ENCODE measurements around the gene CLASRP. TPM values are rescaled to one million over a fixed set of nuclear protein-coding genes. Genes with fewer than 3 reads are reported as not detected.

CLASRP gene
- polyA plus RNA-seq, 1 donor (not counting 4 experiments of a cell fraction or from before 2014, with no cell fraction given): 21.4 TPM

GRCh38 chr19:45086480-45086879, 47.6 kb downstream of the CLASRP start:
- TF ChIP-seq EZH2 (IDR thresholded peaks at IDR 0.05; ENCODE audit: low read length): no peak
- no peak for TF ChIP-seq CTCF (optimal IDR thresholded peaks at IDR 0.05 in 1 of 3, IDR thresholded peaks at IDR 0.05 in 1 of 3, conservative IDR thresholded peaks at IDR 0.05 in 1 of 3; ENCODE audit: extremely low read depth in 1 of 3, insufficient read depth in 2 of 3, low read length in 3 of 3)
- no peak overlapping the region for H3K4me3 ChIP-seq (ENCODE audit: control insufficient read depth in 2 of 3, extremely low read depth in 1 of 3, insufficient read depth in 2 of 3, low read depth in 1 of 3, low read length in 3 of 3)
- H3K4me1 ChIP-seq (ENCODE audit: control insufficient read depth, extremely low read depth, insufficient read depth, low read length): peaks cover 7% of the 10 kb centered on the region
- FAIRE-seq: no peak
- H2AFZ ChIP-seq (ENCODE audit: control insufficient read depth, low read length): no peak overlapping the region
- H4K20me1 ChIP-seq (ENCODE audit: control insufficient read depth, extremely low read depth, insufficient read depth, low read length): no peaks in the 10 kb centered on the region
- H3K27me3 ChIP-seq (ENCODE audit: control insufficient read depth, extremely low read depth, insufficient read depth, low read length): no peaks in the 10 kb centered on the region
- no peaks in the 10 kb centered on the region for H3K9me1 ChIP-seq (ENCODE audit: control insufficient read depth, extremely low read depth, insufficient read depth, low read length)
- peaks cover 13 to 14% of the 10 kb centered on the region in 2 experiments for H3K36me3 ChIP-seq (ENCODE audit: control insufficient read depth in 2 of 2, extremely low read depth in 1 of 2, insufficient read depth in 2 of 2, low read length in 2 of 2)
- H3K4me2 ChIP-seq (ENCODE audit: control insufficient read depth, extremely low read depth, insufficient read depth, low read depth, low read length): no peak overlapping the region
- no peak overlapping the region for H3K9ac ChIP-seq (ENCODE audit: control insufficient read depth, extremely low read depth, insufficient read depth, low read length)
- no peak overlapping the region for H3K27ac ChIP-seq (ENCODE audit: control insufficient read depth, insufficient read depth, low read length)
- DNase-seq (ENCODE audit: low read depth, low spot score): no peak
- H3K79me2 ChIP-seq (ENCODE audit: control insufficient read depth, insufficient read depth, low read length): peaks cover 39% of the 10 kb centered on the region
- H3K9me3 ChIP-seq (ENCODE audit: control insufficient read depth, low read depth, low read length): no peaks in the 10 kb centered on the region
- dilution Hi-C loops (cut with MboI; ENCODE audit: extremely low pct_ligation_motif_present, low sequenced_read_pairs): no loop called here

DNA sequence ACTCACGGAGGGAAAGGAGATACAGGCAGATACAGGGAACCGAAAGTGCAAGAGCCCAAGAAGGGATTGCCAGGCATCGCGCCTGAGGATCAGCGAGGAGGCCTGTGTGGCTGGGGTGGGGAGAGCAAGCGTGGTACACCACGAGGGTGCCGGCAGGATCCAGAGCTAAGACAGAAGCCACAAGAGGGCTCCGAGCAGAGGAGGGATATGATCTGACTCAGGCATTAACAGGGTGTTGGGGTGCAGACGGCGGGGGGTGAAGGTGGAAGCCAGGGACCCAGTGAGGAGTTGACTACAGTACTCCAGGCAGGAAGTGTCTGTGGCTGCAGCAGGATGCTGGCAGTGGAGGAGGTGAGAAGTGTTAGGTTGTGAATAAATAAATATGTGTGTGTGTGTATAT, 48.7 kb downstream of the CLASRP start:
- DNase-seq (ENCODE audit: low read depth, low spot score): no peak
- dilution Hi-C loops (cut with MboI; ENCODE audit: extremely low pct_ligation_motif_present, low sequenced_read_pairs): no loop called here
- H3K9me1 ChIP-seq (ENCODE audit: control insufficient read depth, extremely low read depth, insufficient read depth, low read length): no peaks in the 10 kb centered on the region
- no peaks in the 10 kb centered on the region for H4K20me1 ChIP-seq (ENCODE audit: control insufficient read depth, extremely low read depth, insufficient read depth, low read length)
- no peak overlapping the region for H2AFZ ChIP-seq (ENCODE audit: control insufficient read depth, low read length)
- H3K9me3 ChIP-seq (ENCODE audit: control insufficient read depth, low read depth, low read length): no peaks in the 10 kb centered on the region
- no peak overlapping the region for H3K4me2 ChIP-seq (ENCODE audit: control insufficient read depth, extremely low read depth, insufficient read depth, low read depth, low read length)
- FAIRE-seq: no peak
- no peaks in the 10 kb centered on the region for H3K27me3 ChIP-seq (ENCODE audit: control insufficient read depth, extremely low read depth, insufficient read depth, low read length)
- H3K4me3 ChIP-seq (ENCODE audit: control insufficient read depth in 2 of 3, extremely low read depth in 1 of 3, insufficient read depth in 2 of 3, low read depth in 1 of 3, low read length in 3 of 3): no peak overlapping the region
- no peak overlapping the region for H3K27ac ChIP-seq (ENCODE audit: control insufficient read depth, insufficient read depth, low read length)
- H3K4me1 ChIP-seq (ENCODE audit: control insufficient read depth, extremely low read depth, insufficient read depth, low read length): peaks cover 10% of the 10 kb centered on the region
- peaks cover 28% of the 10 kb centered on the region for H3K79me2 ChIP-seq (ENCODE audit: control insufficient read depth, insufficient read depth, low read length)
- H3K36me3 ChIP-seq (ENCODE audit: control insufficient read depth in 2 of 2, extremely low read depth in 1 of 2, insufficient read depth in 2 of 2, low read length in 2 of 2): peaks cover 6 to 12% of the 10 kb centered on the region in 2 experiments
- TF ChIP-seq EZH2 (IDR thresholded peaks at IDR 0.05; ENCODE audit: low read length) (no peak), CTCF (optimal IDR thresholded peaks at IDR 0.05 in 1 of 3, IDR thresholded peaks at IDR 0.05 in 1 of 3, conservative IDR thresholded peaks at IDR 0.05 in 1 of 3; ENCODE audit: extremely low read depth in 1 of 3, insufficient read depth in 2 of 3, low read length in 3 of 3) (no peak)
- no peak overlapping the region for H3K9ac ChIP-seq (ENCODE audit: control insufficient read depth, extremely low read depth, insufficient read depth, low read length)
